ENCODE data around the gene CHST11.

CHST11 gene
- total RNA-seq, result 184 to 443 (median 338) reads per million in 18 experiments

- peak; percentile 91 for DNase-seq
These were observed at the start of gene CHST11 for GRCh38 chr12:104456417-104456949. TSS of gene CHST11 (plus strand) at chr12:104456948.

GRCh38 chr12:104407438-104407837 is 49.3 kb upstream of the CHST11 start:
- DNase-seq, result no peak

DNA sequence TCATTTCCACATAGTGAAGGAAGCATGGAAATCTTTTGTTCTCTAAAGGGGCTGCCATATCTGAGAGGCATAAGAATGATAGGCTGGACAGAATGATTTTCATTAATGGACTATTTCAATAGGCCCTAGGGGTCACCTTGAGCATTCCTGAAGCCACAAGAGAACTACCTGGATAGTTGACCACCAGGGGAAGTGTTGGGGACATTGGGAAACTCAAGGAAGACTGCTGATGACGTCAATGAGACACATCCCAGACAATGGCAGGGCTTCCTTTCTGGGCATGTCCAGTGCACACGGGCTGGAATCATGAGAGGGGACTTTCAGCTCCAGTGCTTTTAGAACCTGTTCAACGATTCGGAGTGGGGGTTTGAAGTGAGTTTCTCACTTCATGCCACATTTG is 48.8 kb upstream of the CHST11 start:
- DNase-seq, result no peak

GRCh38 chr12:104410326-104410725 is 46.4 kb upstream of the CHST11 start:
- no peak for DNase-seq

DNA sequence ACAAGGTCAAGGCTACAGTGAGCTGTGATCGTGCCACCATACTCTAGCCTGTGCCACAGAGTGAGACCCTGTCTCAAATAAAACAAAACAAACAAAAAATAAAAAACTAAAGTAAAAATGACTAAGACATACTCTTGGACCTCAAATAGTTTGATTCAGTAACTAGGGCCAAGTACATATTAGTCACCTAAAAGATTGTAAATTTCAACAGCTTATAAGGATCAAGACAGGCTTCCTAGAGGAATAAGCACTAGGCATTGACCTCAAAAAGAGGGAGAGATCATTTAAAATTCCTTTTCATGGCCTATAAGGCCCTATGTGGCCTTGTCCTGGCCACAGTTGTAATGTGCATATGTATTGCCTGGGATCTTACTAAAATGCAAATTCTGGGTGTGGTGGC is 46.0 kb upstream of the CHST11 start:
- no peak for DNase-seq

- DNase-seq, result no peak
These were observed 44.7 kb upstream of the CHST11 start for GRCh38 chr12:104411826-104412641.

GRCh38 chr12:104412681-104413080 is 44.1 kb upstream of the CHST11 start:
- no peak for DNase-seq

GRCh38 chr12:104413330-104413729 is 43.4 kb upstream of the CHST11 start:
- no peak for DNase-seq

GRCh38 chr12:104414581-104415341 is 42.0 kb upstream of the CHST11 start:
- no peak for DNase-seq

- no peak for DNase-seq
These were observed 41.3 kb upstream of the CHST11 start for GRCh38 chr12:104415342-104415980.

DNA sequence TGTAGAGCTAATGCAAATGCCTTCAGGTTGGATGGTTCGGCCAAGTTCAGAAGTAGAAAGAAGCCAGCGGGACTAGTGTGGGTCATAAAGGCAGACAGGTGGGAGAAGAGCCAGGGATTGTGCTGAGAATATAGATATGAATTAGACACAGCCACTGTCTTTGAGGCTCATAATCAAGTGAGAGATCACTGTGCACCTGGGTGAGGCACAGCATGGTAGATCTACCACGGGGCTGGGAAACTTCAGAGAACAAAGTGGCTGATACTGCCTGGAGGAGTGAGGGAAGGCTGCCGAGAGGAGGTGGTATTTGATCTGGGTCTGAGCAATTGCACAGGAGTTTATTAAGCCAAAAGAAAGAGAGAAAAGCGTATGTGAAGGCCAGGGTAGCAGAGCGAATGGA is 40.6 kb upstream of the CHST11 start:
- no peak for DNase-seq

DNA sequence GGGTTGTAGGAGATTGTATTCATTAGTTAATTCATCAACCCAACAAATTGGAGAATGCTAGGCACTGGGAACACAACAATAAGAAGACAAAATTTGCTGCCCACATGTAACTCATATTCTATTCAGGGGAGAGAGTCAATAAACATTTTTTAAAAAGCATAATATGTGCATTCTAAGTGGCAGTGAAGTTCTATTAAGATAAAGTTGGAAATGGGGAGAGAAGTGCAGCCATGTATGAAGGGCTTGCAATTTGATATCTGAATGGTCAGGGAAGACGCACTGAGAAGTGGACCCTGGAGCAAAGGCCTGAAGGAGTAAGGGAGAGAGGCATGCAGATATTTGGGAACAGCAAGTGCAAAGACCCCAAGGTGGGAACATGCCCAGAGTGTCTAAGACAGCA is 40.2 kb upstream of the CHST11 start:
- no peak for DNase-seq

DNA sequence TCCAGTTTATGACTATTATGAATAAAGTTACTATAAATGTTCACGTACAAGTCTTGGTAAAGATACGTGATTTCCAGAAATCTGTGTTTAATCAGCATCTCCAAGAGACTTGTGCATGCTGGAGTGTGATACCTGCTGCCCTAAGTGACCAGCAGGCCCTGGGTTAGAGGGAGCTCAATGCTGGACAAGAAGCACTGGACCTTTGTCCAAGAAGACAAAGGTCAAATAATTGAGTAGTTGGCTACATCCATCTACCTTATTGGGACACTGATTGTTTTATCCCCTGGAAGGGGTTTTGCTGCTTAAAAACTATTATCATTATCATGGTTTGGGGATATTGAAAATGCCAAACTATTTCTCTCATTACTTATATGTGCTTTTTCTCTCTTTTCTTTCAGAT is 37.0 kb upstream of the CHST11 start:
- DNase-seq, result no peak

- DNase-seq, result no peak
These were observed 35.9 kb upstream of the CHST11 start for GRCh38 chr12:104420868-104421267.

DNA sequence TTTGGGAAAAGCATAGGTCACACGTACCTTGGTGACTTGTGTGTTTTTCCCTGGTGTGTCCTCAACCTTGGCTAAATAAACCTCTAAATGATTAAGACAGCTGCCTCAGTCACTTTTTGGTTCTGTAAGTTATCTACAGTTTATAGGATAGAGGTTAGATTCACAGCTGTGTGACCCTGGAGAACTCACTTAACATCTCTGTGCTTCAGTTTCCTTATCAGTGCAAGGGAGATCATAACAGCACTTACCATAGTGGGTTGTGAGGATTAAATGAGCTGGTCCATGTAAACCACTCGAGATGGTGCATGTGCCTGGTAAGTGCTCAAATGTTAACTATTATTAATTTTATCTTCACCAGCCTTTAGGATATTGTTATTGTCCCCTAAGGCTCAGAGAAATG is 35.4 kb upstream of the CHST11 start:
- no peak for DNase-seq

DNA sequence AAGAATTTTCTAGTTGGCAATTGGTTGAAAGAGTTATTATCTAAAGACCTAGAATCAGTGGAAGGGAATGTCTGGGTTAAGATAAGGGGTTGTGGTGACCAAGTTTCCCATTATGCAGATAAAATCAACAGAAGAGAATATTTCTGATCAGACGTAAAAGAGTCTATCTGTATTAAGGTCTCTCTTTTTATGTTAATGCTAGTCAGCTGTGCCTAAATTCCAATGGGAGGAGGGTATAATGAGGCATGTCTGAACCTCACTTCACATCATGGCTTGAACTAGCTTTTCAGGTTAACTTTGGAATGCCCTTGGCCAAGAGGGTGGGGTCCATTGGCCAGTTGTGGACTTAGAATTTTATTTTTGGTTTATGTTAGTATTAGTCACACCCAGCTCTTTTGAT is 34.3 kb upstream of the CHST11 start:
- DNase-seq, result no peak

DNA sequence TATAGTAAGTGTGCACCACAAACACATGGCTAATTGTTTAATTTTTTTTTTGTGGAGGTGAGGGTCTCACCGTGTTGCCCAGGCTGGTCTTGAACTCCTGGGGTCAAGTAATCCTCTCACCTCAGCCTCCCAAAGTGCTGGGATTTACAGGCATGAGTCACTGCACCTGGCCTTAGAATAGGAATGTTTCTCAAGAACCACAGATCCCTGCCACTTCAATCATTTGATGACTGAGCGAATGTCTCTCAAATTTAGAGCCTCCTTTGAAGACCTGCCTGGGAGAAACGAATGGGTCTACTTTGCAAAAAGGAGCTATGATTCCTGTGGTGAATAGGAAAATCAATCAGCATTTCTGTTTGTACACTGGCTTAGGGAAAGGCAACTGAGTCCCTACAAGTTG is 33.5 kb upstream of the CHST11 start:
- DNase-seq, result no peak

DNA sequence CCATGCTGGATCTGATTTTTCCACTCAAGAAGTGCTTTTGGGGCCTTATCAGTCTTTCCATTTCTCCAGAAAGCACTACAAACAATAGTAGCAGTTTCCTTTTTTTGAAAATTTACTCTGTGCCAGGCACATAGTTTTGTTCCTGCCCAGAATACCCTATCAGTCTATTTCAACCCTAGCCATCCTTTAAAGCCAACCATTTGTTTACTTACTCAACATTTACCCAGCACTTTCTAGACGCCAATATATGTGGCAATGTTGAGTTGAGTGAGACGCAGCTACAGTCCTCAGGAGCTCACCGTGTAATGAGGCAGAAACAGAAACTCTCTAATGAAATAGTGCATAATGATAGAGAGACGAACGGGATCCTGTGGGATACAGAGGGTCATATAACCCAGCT is 32.9 kb upstream of the CHST11 start:
- no peak for DNase-seq

DNA sequence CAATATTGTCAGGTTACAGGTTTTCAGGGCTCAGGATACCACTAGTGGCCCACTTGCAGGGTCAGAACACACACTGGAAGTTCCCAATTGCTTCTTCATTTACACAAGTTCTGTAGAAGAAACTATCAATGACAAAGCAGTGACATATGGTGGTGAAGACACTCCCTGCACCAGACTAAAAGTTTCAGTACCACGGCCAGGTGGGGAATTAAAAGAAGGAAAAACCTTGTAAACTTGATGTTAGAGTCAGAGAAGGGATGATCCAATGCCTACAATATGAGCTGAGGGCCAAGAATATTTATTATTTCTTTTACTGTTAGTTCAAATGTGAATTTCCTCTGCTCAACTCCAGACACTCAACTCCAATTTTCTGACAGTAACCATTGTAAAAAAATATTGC is 31.8 kb upstream of the CHST11 start:
- no peak for DNase-seq

- no peak for DNase-seq
These were observed 31.1 kb upstream of the CHST11 start for GRCh38 chr12:104425614-104426013.

DNA sequence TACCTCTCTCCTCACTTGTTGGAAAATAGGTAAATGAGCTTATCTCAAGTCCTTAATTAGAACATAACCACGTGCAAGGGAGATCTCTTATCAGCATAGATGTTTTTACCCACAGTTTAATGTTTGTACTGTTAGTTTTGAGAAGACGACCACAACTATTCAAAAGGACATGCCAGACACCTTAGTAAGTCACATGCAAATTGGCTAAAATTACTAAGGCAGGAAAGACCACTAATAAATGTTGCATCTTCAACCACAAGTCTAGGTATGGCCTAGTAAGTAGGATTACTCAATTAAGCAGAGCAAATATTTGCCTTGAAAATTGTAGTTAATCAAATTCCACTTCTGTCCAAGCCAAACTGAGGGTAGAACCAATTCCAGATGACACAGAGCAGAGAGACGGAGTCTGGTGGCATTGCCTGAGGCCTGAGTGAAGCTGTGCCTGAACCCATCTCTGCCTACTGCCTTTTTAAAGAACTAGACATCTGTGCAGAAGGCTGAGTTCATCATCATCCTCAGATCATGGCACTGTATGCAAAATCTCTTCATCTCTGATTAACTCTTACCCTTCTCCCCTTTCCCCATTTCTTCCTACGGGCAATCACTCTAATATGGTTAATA is 29.7 kb upstream of the CHST11 start:
- DNase-seq, result no peak

DNA sequence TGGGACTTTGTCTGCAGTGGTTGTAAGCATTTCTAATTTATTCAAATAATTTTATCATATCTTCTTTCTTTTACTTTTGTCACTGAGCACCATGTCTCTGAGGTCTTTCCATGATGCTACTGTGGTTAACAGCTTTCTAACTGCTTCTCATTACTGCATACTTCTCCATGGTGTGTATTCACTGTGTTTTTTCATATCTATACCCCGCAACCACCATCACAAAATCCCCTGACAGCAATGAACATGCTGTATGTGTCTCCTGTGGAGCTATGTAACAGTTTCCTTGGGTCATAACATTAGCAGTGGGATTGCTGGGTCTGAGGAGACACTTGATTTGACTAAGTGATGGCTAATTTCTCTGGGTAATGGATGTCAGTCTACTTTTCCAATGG is 29.2 kb upstream of the CHST11 start:
- DNase-seq, result no peak

DNA sequence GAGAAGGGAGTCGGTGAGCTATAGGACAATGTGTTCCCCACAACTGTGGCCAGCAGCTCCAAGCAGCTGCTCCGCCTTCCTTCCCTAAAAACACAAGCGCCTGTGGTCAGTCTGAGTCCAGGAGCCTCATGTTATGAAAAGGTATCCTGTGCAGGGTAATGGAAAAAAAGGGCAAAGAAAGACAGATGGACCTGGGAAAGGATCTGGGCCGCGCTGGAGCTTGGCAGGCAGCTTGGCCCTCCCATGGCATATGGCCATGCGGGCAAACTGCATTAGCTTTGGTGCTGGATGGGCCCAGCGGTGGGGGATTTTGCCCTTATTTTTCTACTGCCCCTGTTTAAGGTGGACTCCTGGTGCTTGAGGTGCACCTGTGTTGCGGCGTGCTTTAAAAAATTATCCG is 23.7 kb upstream of the CHST11 start:
- no peak for DNase-seq
